CD14-positive monocyte (primary cell): ENCODE measurements around the gene TSC22D3. TPM values are rescaled to one million over a fixed set of nuclear protein-coding genes. Genes with fewer than 3 reads are reported as not detected.

Source experiments
- DNase-seq, 3 donors: peaks; one replicate each; pipeline ENCODE4 v3.0.0-alpha.2; 2011 to 2022
- H2AFZ ChIP-seq: 2 replicates; pipeline ENCODE4 v1.6.0; 2012; ENCODE audit warnings: mild to moderate bottlenecking, low read depth, low read length, inconsistent platforms; ENCODE audit not compliant: insufficient read depth, poor library complexity, severe bottlenecking
- H3K27ac ChIP-seq, 2 donors: 1 replicate in 1 of 2; 2 replicates in 1 of 2; pipeline ENCODE4 v1.5.1; 2012 to 2013; ENCODE audit warnings: low read length in 2 of 2, control low read depth in 1 of 2, inconsistent platforms in 1 of 2, low read depth in 1 of 2, mild to moderate bottlenecking in 1 of 2
- H3K27me3 ChIP-seq, 2 donors: one replicate each; pipeline versions ENCODE4 v1.6.0 to v1.6.1; 2011 to 2013; ENCODE audit warnings: low read length in 2 of 2; ENCODE audit not compliant: control insufficient read depth in 2 of 2, insufficient read depth in 2 of 2
- H3K36me3 ChIP-seq, 2 donors: replicated peaks in 1 of 2; 1 replicate in 1 of 2; 2 replicates in 1 of 2; pipeline versions ENCODE4 v1.5.1 to v1.6.1; 2012 to 2013; ENCODE audit warnings: low read length in 2 of 2, control low read depth in 1 of 2, inconsistent platforms in 1 of 2, mild to moderate bottlenecking in 1 of 2; ENCODE audit not compliant: insufficient read depth in 2 of 2, control insufficient read depth in 1 of 2
- H3K4me1 ChIP-seq, 2 donors: 1 replicate in 1 of 2; 2 replicates in 1 of 2; pipeline versions ENCODE4 v1.5.1 to v1.6.1; 2012 to 2013; ENCODE audit warnings: low read length in 2 of 2, control low read depth in 1 of 2, inconsistent platforms in 1 of 2, mild to moderate bottlenecking in 1 of 2, moderate library complexity in 1 of 2; ENCODE audit not compliant: insufficient read depth in 2 of 2, control insufficient read depth in 1 of 2
- H3K4me2 ChIP-seq: replicated peaks from 2 replicates; pipeline ENCODE3; 2012; ENCODE audit warnings: low read length, moderate library complexity, mild to moderate bottlenecking; ENCODE audit not compliant: poor library complexity, severe bottlenecking; ENCODE audit errors: extremely low read depth
- H3K4me3 ChIP-seq, 3 experiments: fragments of 200-600 bp in 1 of 3; sonication (generic) in 1 of 3; replicated peaks in 1 of 3; 1 replicate in 2 of 3; 2 replicates in 1 of 3; pipeline ENCODE4 v1.5.1; 2011 to 2013; ENCODE audit warnings: low read length in 3 of 3, mild to moderate bottlenecking in 3 of 3, control low read depth in 2 of 3, low read depth in 2 of 3, inconsistent platforms in 1 of 3, moderate library complexity in 1 of 3
- H3K79me2 ChIP-seq: 2 replicates; pipeline ENCODE4 v1.6.0; 2012; ENCODE audit warnings: mild to moderate bottlenecking, control low read depth, inconsistent platforms, low read length, moderate library complexity; ENCODE audit not compliant: insufficient read depth
- H3K9ac ChIP-seq: 2 replicates; pipeline ENCODE4 v1.6.0; 2017; ENCODE audit warnings: low read length, mild to moderate bottlenecking; ENCODE audit not compliant: insufficient read depth, poor library complexity, severe bottlenecking
- H3K9me3 ChIP-seq, 2 donors: replicated peaks in 1 of 2; 1 replicate in 1 of 2; 2 replicates in 1 of 2; pipeline versions ENCODE4 v1.5.1 to v1.6.1; 2012 to 2013; ENCODE audit warnings: low read length in 2 of 2, control low read depth in 1 of 2; ENCODE audit not compliant: control insufficient read depth in 1 of 2, insufficient read depth in 1 of 2
- H4K20me1 ChIP-seq: 2 replicates; pipeline ENCODE4 v1.6.0; 2012; ENCODE audit warnings: mild to moderate bottlenecking, low read length, control low read depth, moderate library complexity; ENCODE audit not compliant: insufficient read depth
- H3K27ac Mint-ChIP-seq, 7 donors: one replicate each; pipeline ENCODE4 v1.8.0; 2020; ENCODE audit warnings: mild to moderate bottlenecking in 7 of 7, mixed read lengths in 7 of 7, moderate library complexity in 6 of 7, inconsistent platforms in 2 of 7
- H3K27me3 Mint-ChIP-seq, 3 donors: one replicate each; pipeline ENCODE4 v1.8.0; 2021 to 2022; ENCODE audit warnings: low read depth in 3 of 3, mild to moderate bottlenecking in 3 of 3, mixed read lengths in 3 of 3, moderate library complexity in 3 of 3, inconsistent platforms in 1 of 3
- H3K36me3 Mint-ChIP-seq, 2 donors: one replicate each; pipeline ENCODE4 v1.8.0; 2020; ENCODE audit warnings: mixed read lengths in 2 of 2, inconsistent platforms in 1 of 2, mild to moderate bottlenecking in 1 of 2
- H3K4me1 Mint-ChIP-seq: one replicate; pipeline ENCODE4 v1.8.0; 2020; ENCODE audit warnings: mild to moderate bottlenecking, mixed read lengths
- H3K4me3 Mint-ChIP-seq, 2 donors: one replicate each; pipeline ENCODE4 v1.8.0; 2020; ENCODE audit warnings: mild to moderate bottlenecking in 2 of 2, mixed read lengths in 2 of 2, moderate library complexity in 1 of 2
- H3K9me3 Mint-ChIP-seq, 7 donors: one replicate each; pipeline ENCODE4 v1.8.0; 2020 to 2022; ENCODE audit warnings: mixed read lengths in 7 of 7, mild to moderate bottlenecking in 6 of 7, moderate library complexity in 6 of 7, inconsistent platforms in 2 of 7
- WGBS: methylation state at CpG from one replicate; pipeline ENCODE4 v1.1.5; 2013; ENCODE audit warnings: missing lambda C conversion rate; ENCODE audit not compliant: insufficient coverage; 5-methylcytosine and 5-hydroxymethylcytosine counted together
- intact Hi-C, 2 donors: fragments of 100-400 bp; cut with micrococcal nuclease; formaldehyde crosslinking; loops; one replicate each; pipeline versions ENCODE4 v1.15.0 to v1.15.1; 2023
- polyA plus RNA-seq, 3 donors: library from polyadenylated mRNA; depleted of rRNA in 1 of 3; unstranded in 2 of 3; stranded (reverse) in 1 of 3; fragments of 300-500 nt in 2 of 3; fragments of >200 nt in 1 of 3; fragmentation: Illumina TruSeq in 2 of 3; gene quantifications; 1 replicate in 2 of 3; 2 replicates in 1 of 3; pipeline ENCODE4 v1.2.3, GENCODE V29; 2012 to 2021
- TF ChIP-seq, protein P1 (sequence below): fragments of 200-600 bp; IDR thresholded peaks from one replicate; pipeline ENCODE4 v1.8.0; 2022; ENCODE audit warnings: antibody characterized with exemption, mild to moderate bottlenecking

Gene TSC22D3
- polyA plus RNA-seq, 3 donors = 171 to 1,562 (median 326) TPM

DNA sequence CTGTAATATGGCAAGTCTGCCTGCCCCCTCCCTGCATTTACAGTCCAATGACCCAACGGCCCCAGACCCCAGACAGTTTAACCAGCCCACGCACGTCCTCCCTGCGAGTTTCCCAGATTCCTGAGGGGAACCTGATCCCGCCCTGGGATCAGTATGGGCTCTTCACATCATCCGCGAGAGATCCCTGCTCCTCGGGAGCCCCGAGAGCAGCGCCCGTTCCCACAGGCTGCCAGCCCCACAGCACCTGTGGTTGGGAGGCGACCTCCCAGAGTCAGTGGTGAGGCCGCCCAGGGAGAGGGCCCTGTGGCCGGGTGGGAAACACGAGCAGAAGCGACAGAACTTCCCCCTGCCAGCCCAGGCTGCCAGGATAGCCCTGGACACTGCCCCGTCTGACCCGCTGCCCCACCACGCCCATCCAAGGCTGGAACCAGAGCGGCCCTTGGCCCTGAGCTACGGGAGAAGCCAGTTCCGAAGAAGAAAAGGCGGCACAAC, 32.8 kb downstream of the TSC22D3 start:
- Histone ChIP-seq H3K79me2 (no peaks in the 10 kb centered on the region), H3K27me3 (no peaks in the 10 kb centered on the region), H3K4me1 (peaks cover 9% of the 10 kb centered on the region in 2 donors), H4K20me1 (no peaks in the 10 kb centered on the region), H3K4me3 (no peak overlapping the region), H3K9me3 (no peaks in the 10 kb centered on the region), H3K36me3 (no peaks in the 10 kb centered on the region), H3K9ac (no peak overlapping the region), H2AFZ (no peak overlapping the region), H3K4me2 (no peak overlapping the region), H3K27ac (no peak overlapping the region)
- intact Hi-C loops = no loop called here
- peak overlapping the region in 1 of 7 donors; percentile 32 for H3K27ac Mint-ChIP-seq
- no peaks in the 10 kb centered on the region for H3K36me3 Mint-ChIP-seq
- peaks cover 8 to 17% (median 17%) of the 10 kb centered on the region in 3 donors for H3K27me3 Mint-ChIP-seq
- TF ChIP-seq, protein P1, sequence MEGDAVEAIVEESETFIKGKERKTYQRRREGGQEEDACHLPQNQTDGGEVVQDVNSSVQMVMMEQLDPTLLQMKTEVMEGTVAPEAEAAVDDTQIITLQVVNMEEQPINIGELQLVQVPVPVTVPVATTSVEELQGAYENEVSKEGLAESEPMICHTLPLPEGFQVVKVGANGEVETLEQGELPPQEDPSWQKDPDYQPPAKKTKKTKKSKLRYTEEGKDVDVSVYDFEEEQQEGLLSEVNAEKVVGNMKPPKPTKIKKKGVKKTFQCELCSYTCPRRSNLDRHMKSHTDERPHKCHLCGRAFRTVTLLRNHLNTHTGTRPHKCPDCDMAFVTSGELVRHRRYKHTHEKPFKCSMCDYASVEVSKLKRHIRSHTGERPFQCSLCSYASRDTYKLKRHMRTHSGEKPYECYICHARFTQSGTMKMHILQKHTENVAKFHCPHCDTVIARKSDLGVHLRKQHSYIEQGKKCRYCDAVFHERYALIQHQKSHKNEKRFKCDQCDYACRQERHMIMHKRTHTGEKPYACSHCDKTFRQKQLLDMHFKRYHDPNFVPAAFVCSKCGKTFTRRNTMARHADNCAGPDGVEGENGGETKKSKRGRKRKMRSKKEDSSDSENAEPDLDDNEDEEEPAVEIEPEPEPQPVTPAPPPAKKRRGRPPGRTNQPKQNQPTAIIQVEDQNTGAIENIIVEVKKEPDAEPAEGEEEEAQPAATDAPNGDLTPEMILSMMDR = no peak
- H3K9me3 Mint-ChIP-seq = peaks cover 0 to 3% (median 0%) of the 10 kb centered on the region in 7 donors
- no peak for DNase-seq
- no peak overlapping the region for H3K4me3 Mint-ChIP-seq
- 47% methylated on average over 5 of the region's 23 CpGs for WGBS
- peaks cover 15% of the 10 kb centered on the region for H3K4me1 Mint-ChIP-seq

DNA sequence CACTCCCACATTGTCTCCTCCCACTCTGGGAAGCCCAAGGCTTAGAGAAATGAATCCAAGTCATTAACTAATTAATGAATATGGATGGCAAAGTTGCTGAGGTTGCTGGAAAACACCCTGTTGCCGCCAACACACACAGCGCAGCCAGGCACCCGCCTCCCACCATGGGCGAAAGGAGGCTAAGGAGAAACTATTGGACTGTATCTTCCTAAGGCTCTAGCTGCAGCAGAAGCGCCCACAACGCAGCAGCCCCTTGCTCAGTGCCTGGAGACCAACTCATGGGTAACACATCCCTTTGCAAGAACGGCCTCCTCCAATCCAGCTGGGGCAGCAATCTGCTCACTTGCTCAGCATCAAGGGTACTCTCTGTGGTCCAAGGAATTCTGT, 34.2 kb downstream of the TSC22D3 start:
- TF ChIP-seq, protein P1 = no peak
- Histone ChIP-seq H3K79me2 (no peaks in the 10 kb centered on the region), H3K4me1 (peaks cover 9% of the 10 kb centered on the region in 2 donors), H2AFZ (peak overlapping the region; percentile 50), H3K27ac (no peak overlapping the region), H3K27me3 (no peaks in the 10 kb centered on the region), H3K36me3 (no peaks in the 10 kb centered on the region), H3K4me2 (peak overlapping the region; percentile 62), H4K20me1 (no peaks in the 10 kb centered on the region), H3K4me3 (peak overlapping the region in 1 of 3 experiments; percentile 54), H3K9me3 (no peaks in the 10 kb centered on the region), H3K9ac (no peak overlapping the region)
- no peak for DNase-seq
- peak overlapping the region in 1 of 7 donors; percentile 35 for H3K27ac Mint-ChIP-seq
- intact Hi-C loops = no loop called here
- peaks cover 0 to 3% (median 0%) of the 10 kb centered on the region in 7 donors for H3K9me3 Mint-ChIP-seq
- peaks cover 15% of the 10 kb centered on the region for H3K4me1 Mint-ChIP-seq
- WGBS = 10% methylated on average over 2 of the region's 7 CpGs
- no peaks in the 10 kb centered on the region for H3K36me3 Mint-ChIP-seq
- H3K27me3 Mint-ChIP-seq = peaks cover 6 to 17% (median 16%) of the 10 kb centered on the region in 3 donors
- peak overlapping the region; percentile 65 to 77 for H3K4me3 Mint-ChIP-seq
